Testis (tissue), 3 donors: ENCODE measurements around the gene KRTAP10-5. TPM values are rescaled to one million over a fixed set of nuclear protein-coding genes. Genes with fewer than 3 reads are reported as not detected.

Experiments
- DNase-seq: peaks from one replicate; pipeline ENCODE4 v3.0.0-alpha.2; 2019
- H3K27ac ChIP-seq, 2 donors: fragments of 200-600 bp; sonication (generic); one replicate each; pipeline ENCODE4 v1.5.1; 2019
- H3K27me3 ChIP-seq: fragments of 200-600 bp; sonication (generic); one replicate; pipeline ENCODE4 v1.5.1; 2019
- H3K36me3 ChIP-seq: fragments of 200-600 bp; sonication (generic); one replicate; pipeline ENCODE4 v1.5.1; 2017; ENCODE audit warnings: low read depth; ENCODE audit errors: missing control alignments
- H3K4me1 ChIP-seq: fragments of 200-600 bp; sonication (generic); one replicate; pipeline ENCODE4 v1.5.1; 2019
- H3K4me3 ChIP-seq, 2 donors: fragments of 200-600 bp; sonication (generic); one replicate each; pipeline ENCODE4 v1.5.1; 2017 to 2019
- H3K9me3 ChIP-seq: fragments of 200-600 bp; sonication (generic); one replicate; pipeline ENCODE4 v1.5.1; 2017
- CTCF ChIP-seq, 3 experiments: fragments of 450-650 bp in 2 of 3; fragments of 200-600 bp in 1 of 3; sonication (generic) in 1 of 3; IDR thresholded peaks; one replicate each; pipeline ENCODE4 v1.5.1; 2016 to 2019; ENCODE audit warnings: antibody characterized with exemption in 3 of 3, mild to moderate bottlenecking in 2 of 3, moderate library complexity in 1 of 3
- POLR2A ChIP-seq: fragments of 450-650 bp; IDR thresholded peaks from one replicate; pipeline ENCODE4 v1.6.1; 2017; ENCODE audit warnings: antibody characterized with exemption, mild to moderate bottlenecking, moderate library complexity
- WGBS, 2 donors: methylation state at CpG; one replicate each; pipeline ENCODE4 v1.1.5; 2018; 5-methylcytosine and 5-hydroxymethylcytosine counted together
- intact Hi-C: fragments of 100-400 bp; cut with DNase I; formaldehyde crosslinking; loops from one replicate; pipeline ENCODE4 v1.15.1; 2023; ENCODE audit warnings: low total_unique reads
- polyA plus RNA-seq: library from polyadenylated mRNA; stranded (reverse); fragments of 350-450 nt; fragmentation: Illumina TruSeq; extraction: RNeasy Lipid Tissue Mini Kit (QIAGEN cat#74804); gene quantifications from one replicate; pipeline ENCODE4 v1.2.3, GENCODE V29; 2014; ENCODE audit warnings: low read depth, low replicate concordance; ENCODE audit not compliant: insufficient read depth
- total RNA-seq, 2 donors: library from RNA; depleted of rRNA; stranded (reverse); fragments of >200 nt; gene quantifications; one replicate each; pipeline ENCODE4 v1.2.3, GENCODE V29; 2016

Gene KRTAP10-5
- total and polyA plus RNA-seq, 3 donors from 2014 or later, result not detected

DNA sequence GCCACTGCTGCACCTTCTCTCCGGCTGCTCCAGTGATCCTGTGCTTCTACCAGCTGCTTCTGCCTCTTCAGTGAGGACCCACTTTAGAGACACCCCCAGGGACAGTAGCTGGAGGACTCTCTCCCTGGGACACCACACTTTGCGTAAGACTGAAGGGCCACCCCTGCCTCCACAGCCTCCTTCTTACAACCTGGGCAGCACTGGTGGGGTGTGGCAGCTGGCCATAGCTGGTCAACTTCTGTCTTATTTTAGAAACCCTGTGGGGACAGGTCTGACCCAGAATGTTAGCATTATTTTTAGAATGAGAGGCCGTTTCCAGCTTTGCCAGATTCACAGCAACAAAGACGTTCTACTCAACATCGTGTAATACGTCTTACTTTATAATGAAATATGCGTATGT, 45.4 kb upstream of the KRTAP10-5 start:
- Histone ChIP-seq H3K27ac (no peak overlapping the region), H3K36me3 (no peaks in the 10 kb centered on the region), H3K4me3 (no peak overlapping the region), H3K4me1 (no peaks in the 10 kb centered on the region), H3K9me3 (no peaks in the 10 kb centered on the region), H3K27me3 (no peaks in the 10 kb centered on the region)
- intact Hi-C loops, result no loop called here
- DNase-seq, result no peak
- TF ChIP-seq POLR2A (no peak), CTCF (IDR thresholded peaks at IDR 0.05) (no peak)
- 92 to 93% methylated on average over 7 of the region's 7 CpGs for WGBS, 2 donors

DNA sequence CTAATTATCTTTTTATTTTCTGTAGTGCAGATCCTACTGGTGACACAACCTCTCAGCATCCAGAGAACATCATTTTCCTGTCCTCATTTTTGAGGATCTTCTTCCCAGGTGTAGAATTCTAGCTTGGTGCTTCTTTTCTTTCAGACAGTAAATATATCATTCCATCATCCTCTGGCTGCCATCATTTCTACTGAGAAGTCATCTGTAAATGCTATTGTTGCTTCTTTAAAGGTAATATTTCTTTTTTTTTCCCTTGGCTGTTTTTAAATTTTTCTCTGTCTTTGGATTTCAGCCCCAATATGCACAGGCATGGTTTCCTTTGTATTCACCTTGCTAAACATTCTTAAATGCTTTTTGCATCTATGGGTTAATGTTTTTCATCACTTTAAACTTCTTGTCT, 43.2 kb upstream of the KRTAP10-5 start:
- Histone ChIP-seq H3K4me1 (no peaks in the 10 kb centered on the region), H3K27me3 (no peaks in the 10 kb centered on the region), H3K36me3 (no peaks in the 10 kb centered on the region), H3K9me3 (no peaks in the 10 kb centered on the region), H3K27ac (no peak overlapping the region), H3K4me3 (no peak overlapping the region)
- DNase-seq, result no peak
- TF ChIP-seq POLR2A (no peak), CTCF (IDR thresholded peaks at IDR 0.05) (no peak)
- intact Hi-C loops, result no loop called here

- whole genome bisulfite sequencing, 2 donors, result 87 to 90% methylated on average over 6 of the region's 6 CpGs
- intact Hi-C loops, result no loop called here
- H3K4me1 ChIP-seq, result no peaks in the 10 kb centered on the region
Measured at GRCh38 chr21:44619886-44620285, 39.5 kb upstream of the KRTAP10-5 start.

DNA sequence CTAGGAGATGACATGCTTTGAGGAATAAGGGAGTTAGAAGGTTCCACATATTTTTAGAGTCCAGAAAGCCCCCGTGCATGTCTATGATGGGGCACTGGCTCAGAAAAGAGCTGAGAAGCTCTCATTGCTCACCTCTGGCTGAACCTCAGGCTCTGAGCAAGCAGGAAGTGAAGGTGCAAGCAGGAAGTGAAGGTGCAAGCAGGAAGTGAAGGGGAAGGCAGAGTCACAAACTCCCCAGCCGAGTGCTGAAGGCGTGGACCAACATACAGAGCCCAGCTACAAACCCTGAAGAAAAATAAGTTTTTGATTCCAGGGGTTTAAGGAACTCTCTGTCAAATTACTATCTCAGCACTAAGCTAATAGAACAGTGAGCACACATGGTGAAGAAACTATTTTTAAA, 38.5 kb upstream of the KRTAP10-5 start:
- no peaks in the 10 kb centered on the region for H3K27me3 ChIP-seq
- H3K4me1 ChIP-seq, result no peaks in the 10 kb centered on the region
- H3K4me3 ChIP-seq, result no peak overlapping the region
- H3K36me3 ChIP-seq, result no peaks in the 10 kb centered on the region
- no peak for DNase-seq
- no peak overlapping the region for H3K27ac ChIP-seq
- 80 to 82% methylated on average over 3 of the region's 3 CpGs for WGBS, 2 donors
- H3K9me3 ChIP-seq, result no peaks in the 10 kb centered on the region
- TF ChIP-seq POLR2A (no peak), CTCF (IDR thresholded peaks at IDR 0.05) (no peak)
- intact Hi-C loops, result no loop called here

More at GRCh38 chr21:44619886-44620285, 39.5 kb upstream of the KRTAP10-5 start:
- TF ChIP-seq POLR2A (no peak), CTCF (IDR thresholded peaks at IDR 0.05) (no peak)
- no peaks in the 10 kb centered on the region for H3K9me3 ChIP-seq
- H3K36me3 ChIP-seq, result no peaks in the 10 kb centered on the region
- H3K4me3 ChIP-seq, result no peak overlapping the region
- DNase-seq, result no peak
- no peaks in the 10 kb centered on the region for H3K27me3 ChIP-seq
- H3K27ac ChIP-seq, result no peak overlapping the region

- intact Hi-C loops, result no loop called here
- 47% methylated on average over 4 of the region's 4 CpGs for WGBS, 2 donors
- TF ChIP-seq CTCF (IDR thresholded peaks at IDR 0.05) (no peak), POLR2A (no peak)
- Histone ChIP-seq H3K27ac (no peak overlapping the region), H3K4me1 (no peaks in the 10 kb centered on the region), H3K27me3 (no peaks in the 10 kb centered on the region), H3K9me3 (no peaks in the 10 kb centered on the region), H3K4me3 (no peak overlapping the region), H3K36me3 (no peaks in the 10 kb centered on the region)
- no peak for DNase-seq
Measured at GRCh38 chr21:44618504-44618903, 38.1 kb upstream of the KRTAP10-5 start.
